Measurements from ENCODE around the gene VSTM1.

VSTM1 gene

GRCh38 chr19:54045771-54046170, 17.9 kb downstream of the VSTM1 start:
- CTCF ChIA-PET = interaction anchor here (0.6 to 1.5 kb wide), 5 partner anchors 14 to 1868 kb away, joined by 3 to 5 read pairs (median 4); no protein-coding TSS in a partner anchor
- TF ChIP-seq ZNF473 (tag by site-specific recombination; IDR thresholded peaks at IDR 0.05) (no peak), ZNF830 (tag by site-specific recombination; IDR thresholded peaks at IDR 0.05; ENCODE audit: low read depth) (no peak), ZNF311 (tag by site-specific recombination; IDR thresholded peaks at IDR 0.05; ENCODE audit: borderline replicate concordance) (no peak), ZNF623 (tag by site-specific recombination; IDR thresholded peaks at IDR 0.05) (no peak), ELK4 (IDR thresholded peaks at IDR 0.05; ENCODE audit: borderline replicate concordance, low read depth, low read length) (no peak), ZNF416 (tag by site-specific recombination; IDR thresholded peaks at IDR 0.05) (no peak)
- H3K9me3 ChIP-seq (ENCODE audit: control insufficient read depth, insufficient read depth, low read depth, low read length) = no peaks in the 10 kb centered on the region
- no peak overlapping the region for H3K27ac ChIP-seq (ENCODE audit: extremely low read depth, low read depth, low read length)
- H3K4me3 ChIP-seq (ENCODE audit: low read depth, low read length) = no peak overlapping the region
- POLR2A ChIA-PET = no interaction called here
- no peaks in the 10 kb centered on the region for H3K4me1 ChIP-seq (ENCODE audit: control insufficient read depth, insufficient read depth, low read length)
- no peaks in the 10 kb centered on the region for H3K36me3 ChIP-seq (ENCODE audit: control insufficient read depth in 2 of 2, insufficient read depth in 1 of 2, low read length in 2 of 2)

GRCh38 chr19:54042989-54043388, 20.7 kb downstream of the VSTM1 start:
- Histone ChIP-seq H3K36me3 (ENCODE audit: control insufficient read depth in 2 of 2, insufficient read depth in 1 of 2, low read length in 2 of 2) (no peaks in the 10 kb centered on the region), H3K27ac (ENCODE audit: extremely low read depth, low read depth, low read length) (no peak overlapping the region), H3K4me3 (ENCODE audit: low read depth, low read length) (no peak overlapping the region), H3K4me1 (ENCODE audit: control insufficient read depth, insufficient read depth, low read length) (no peaks in the 10 kb centered on the region), H3K9me3 (ENCODE audit: control insufficient read depth, insufficient read depth, low read depth, low read length) (no peaks in the 10 kb centered on the region)
- POLR2A ChIA-PET = no interaction called here
- TF ChIP-seq, protein P1, sequence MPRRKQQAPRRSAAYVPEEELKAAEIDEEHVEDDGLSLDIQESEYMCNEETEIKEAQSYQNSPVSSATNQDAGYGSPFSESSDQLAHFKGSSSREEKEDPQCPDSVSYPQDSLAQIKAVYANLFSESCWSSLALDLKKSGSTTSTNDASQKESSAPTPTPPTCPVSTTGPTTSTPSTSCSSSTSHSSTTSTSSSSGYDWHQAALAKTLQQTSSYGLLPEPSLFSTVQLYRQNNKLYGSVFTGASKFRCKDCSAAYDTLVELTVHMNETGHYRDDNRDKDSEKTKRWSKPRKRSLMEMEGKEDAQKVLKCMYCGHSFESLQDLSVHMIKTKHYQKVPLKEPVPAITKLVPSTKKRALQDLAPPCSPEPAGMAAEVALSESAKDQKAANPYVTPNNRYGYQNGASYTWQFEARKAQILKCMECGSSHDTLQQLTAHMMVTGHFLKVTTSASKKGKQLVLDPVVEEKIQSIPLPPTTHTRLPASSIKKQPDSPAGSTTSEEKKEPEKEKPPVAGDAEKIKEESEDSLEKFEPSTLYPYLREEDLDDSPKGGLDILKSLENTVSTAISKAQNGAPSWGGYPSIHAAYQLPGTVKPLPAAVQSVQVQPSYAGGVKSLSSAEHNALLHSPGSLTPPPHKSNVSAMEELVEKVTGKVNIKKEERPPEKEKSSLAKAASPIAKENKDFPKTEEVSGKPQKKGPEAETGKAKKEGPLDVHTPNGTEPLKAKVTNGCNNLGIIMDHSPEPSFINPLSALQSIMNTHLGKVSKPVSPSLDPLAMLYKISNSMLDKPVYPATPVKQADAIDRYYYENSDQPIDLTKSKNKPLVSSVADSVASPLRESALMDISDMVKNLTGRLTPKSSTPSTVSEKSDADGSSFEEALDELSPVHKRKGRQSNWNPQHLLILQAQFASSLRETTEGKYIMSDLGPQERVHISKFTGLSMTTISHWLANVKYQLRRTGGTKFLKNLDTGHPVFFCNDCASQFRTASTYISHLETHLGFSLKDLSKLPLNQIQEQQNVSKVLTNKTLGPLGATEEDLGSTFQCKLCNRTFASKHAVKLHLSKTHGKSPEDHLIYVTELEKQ (tag by site-specific recombination; IDR thresholded peaks at IDR 0.05; ENCODE audit: borderline replicate concordance) = no peak
- peak; percentile 88 for TF ChIP-seq ZNF10 (tag by site-specific recombination; IDR thresholded peaks at IDR 0.05)
- CTCF ChIA-PET = interaction anchor here (0.6 to 3.3 kb wide), 4 partner anchors 10 to 226 kb away, joined by 3 to 26 read pairs (median 4); no protein-coding TSS in a partner anchor

- ChIA-PET CTCF (interaction anchor here (0.6 to 3.3 kb wide), 4 partner anchors 12 to 249 kb away, joined by 3 to 26 read pairs (median 6); no protein-coding TSS in a partner anchor), POLR2A (interaction anchor here (0.9 kb wide), 1 partner anchor 144 kb away, joined by 5 read pairs; no protein-coding TSS in a partner anchor)
- Histone ChIP-seq H3K27ac (ENCODE audit: extremely low read depth, low read depth, low read length) (no peak overlapping the region), H3K4me1 (ENCODE audit: control insufficient read depth, insufficient read depth, low read length) (no peaks in the 10 kb centered on the region), H3K4me3 (ENCODE audit: low read depth, low read length) (no peak overlapping the region), H3K9me3 (ENCODE audit: control insufficient read depth, insufficient read depth, low read depth, low read length) (no peaks in the 10 kb centered on the region), H3K36me3 (ENCODE audit: control insufficient read depth in 2 of 2, insufficient read depth in 1 of 2, low read length in 2 of 2) (no peaks in the 10 kb centered on the region)
- no peak for TF ChIP-seq ZNF302 (tag by site-specific recombination; IDR thresholded peaks at IDR 0.05; ENCODE audit: low read depth)
- TF ChIP-seq, protein P2, sequence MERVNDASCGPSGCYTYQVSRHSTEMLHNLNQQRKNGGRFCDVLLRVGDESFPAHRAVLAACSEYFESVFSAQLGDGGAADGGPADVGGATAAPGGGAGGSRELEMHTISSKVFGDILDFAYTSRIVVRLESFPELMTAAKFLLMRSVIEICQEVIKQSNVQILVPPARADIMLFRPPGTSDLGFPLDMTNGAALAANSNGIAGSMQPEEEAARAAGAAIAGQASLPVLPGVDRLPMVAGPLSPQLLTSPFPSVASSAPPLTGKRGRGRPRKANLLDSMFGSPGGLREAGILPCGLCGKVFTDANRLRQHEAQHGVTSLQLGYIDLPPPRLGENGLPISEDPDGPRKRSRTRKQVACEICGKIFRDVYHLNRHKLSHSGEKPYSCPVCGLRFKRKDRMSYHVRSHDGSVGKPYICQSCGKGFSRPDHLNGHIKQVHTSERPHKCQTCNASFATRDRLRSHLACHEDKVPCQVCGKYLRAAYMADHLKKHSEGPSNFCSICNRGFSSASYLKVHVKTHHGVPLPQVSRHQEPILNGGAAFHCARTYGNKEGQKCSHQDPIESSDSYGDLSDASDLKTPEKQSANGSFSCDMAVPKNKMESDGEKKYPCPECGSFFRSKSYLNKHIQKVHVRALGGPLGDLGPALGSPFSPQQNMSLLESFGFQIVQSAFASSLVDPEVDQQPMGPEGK (tag by site-specific recombination; IDR thresholded peaks at IDR 0.05) = no peak
These were observed 21.6 kb downstream of the VSTM1 start for GRCh38 chr19:54041969-54042606.
